GM19240 (cell line): ENCODE data around the gene APBB1IP.
"Not testable (repeated sequence)": the region's sequence is repeated elsewhere in the genome, so short reads cannot be mapped to it uniquely, and the experiment has no call there.

Experiments
- DNase-seq: peaks from one replicate; pipeline ENCODE4 v3.0.0; 2011; ENCODE audit warnings: low spot score; ENCODE audit not compliant: insufficient read length

Gene APBB1IP

GRCh38 chr10:26437637-26438461, at the start of gene APBB1IP:
APBB1IP (plus strand) TSS chr10:26438341; CDS start chr10:26492327, 53,986 bp downstream.
- DNase-seq, result no peak

GRCh38 chr10:26389533-26389932, 48.6 kb upstream of the APBB1IP start:
- no peak for DNase-seq

GRCh38 chr10:26391701-26392695, 46.1 kb upstream of the APBB1IP start:
- DNase-seq, result no peak

GRCh38 chr10:26398353-26398752, 39.8 kb upstream of the APBB1IP start:
- not testable (repeated sequence) for DNase-seq

GRCh38 chr10:26407406-26407969, 30.7 kb upstream of the APBB1IP start:
- no peak for DNase-seq

GRCh38 chr10:26408858-26409494, 29.2 kb upstream of the APBB1IP start:
- no peak for DNase-seq

- DNase-seq, result no peak
Measured at GRCh38 chr10:26410356-26410755, 27.8 kb upstream of the APBB1IP start.

GRCh38 chr10:26412932-26413331, 25.2 kb upstream of the APBB1IP start:
- no peak for DNase-seq

- no peak for DNase-seq
Measured at GRCh38 chr10:26413375-26413774, 24.8 kb upstream of the APBB1IP start.

GRCh38 chr10:26417136-26417535, 21.0 kb upstream of the APBB1IP start:
- DNase-seq, result no peak

- no peak for DNase-seq
Measured at GRCh38 chr10:26422977-26423376, 15.2 kb upstream of the APBB1IP start.

- no peak for DNase-seq
Measured at GRCh38 chr10:26423722-26424121, 14.4 kb upstream of the APBB1IP start.

- DNase-seq, result peak; percentile 43
Measured at GRCh38 chr10:26430641-26431163, 7.4 kb upstream of the APBB1IP start.

- DNase-seq, result no peak
Measured at GRCh38 chr10:26432938-26433337, 5.2 kb upstream of the APBB1IP start.

GRCh38 chr10:26435852-26436251, 2.3 kb upstream of the APBB1IP start:
- DNase-seq, result no peak

GRCh38 chr10:26436848-26437247, 1.3 kb upstream of the APBB1IP start:
- DNase-seq, result no peak

GRCh38 chr10:26438534-26439341, 597 bp downstream of the APBB1IP start:
- no peak for DNase-seq

- DNase-seq, result no peak
Measured at GRCh38 chr10:26439406-26440087, 1.4 kb downstream of the APBB1IP start.

- no peak for DNase-seq
Measured at GRCh38 chr10:26440088-26440470, 1.9 kb downstream of the APBB1IP start.
